Nephron progenitor cell (in vitro differentiated cells): Measurements from ENCODE around the gene WDR70.

Experiments
- DNase-seq: peaks from one replicate; pipeline ENCODE4 v3.0.0; 2021
- H3K27ac Mint-ChIP-seq: 2 replicates; pipeline ENCODE4 v1.8.0; 2021; ENCODE audit warnings: mild to moderate bottlenecking, moderate library complexity, mixed read lengths
- H3K27me3 Mint-ChIP-seq: 2 replicates; pipeline ENCODE4 v1.8.0; 2021; ENCODE audit warnings: mild to moderate bottlenecking, low read depth, mixed read lengths; ENCODE audit not compliant: poor library complexity
- H3K36me3 Mint-ChIP-seq: 2 replicates; pipeline ENCODE4 v1.8.0; 2021; ENCODE audit warnings: low read depth, mixed read lengths
- H3K4me1 Mint-ChIP-seq: 2 replicates; pipeline ENCODE4 v1.8.0; 2021; ENCODE audit warnings: mixed read lengths
- H3K4me3 Mint-ChIP-seq: 2 replicates; pipeline ENCODE4 v1.8.0; 2021; ENCODE audit warnings: mild to moderate bottlenecking, moderate library complexity, mixed read lengths
- H3K9me3 Mint-ChIP-seq: 2 replicates; pipeline ENCODE4 v1.8.0; 2021; ENCODE audit warnings: mild to moderate bottlenecking, moderate library complexity, mixed read lengths
- TF ChIP-seq, protein P1 (sequence below): fragments of 200-600 bp; sonication (generic); IDR thresholded peaks from 2 replicates; pipeline ENCODE4 v1.5.0; 2021; ENCODE audit warnings: antibody characterized with exemption

WDR70 gene

DNA sequence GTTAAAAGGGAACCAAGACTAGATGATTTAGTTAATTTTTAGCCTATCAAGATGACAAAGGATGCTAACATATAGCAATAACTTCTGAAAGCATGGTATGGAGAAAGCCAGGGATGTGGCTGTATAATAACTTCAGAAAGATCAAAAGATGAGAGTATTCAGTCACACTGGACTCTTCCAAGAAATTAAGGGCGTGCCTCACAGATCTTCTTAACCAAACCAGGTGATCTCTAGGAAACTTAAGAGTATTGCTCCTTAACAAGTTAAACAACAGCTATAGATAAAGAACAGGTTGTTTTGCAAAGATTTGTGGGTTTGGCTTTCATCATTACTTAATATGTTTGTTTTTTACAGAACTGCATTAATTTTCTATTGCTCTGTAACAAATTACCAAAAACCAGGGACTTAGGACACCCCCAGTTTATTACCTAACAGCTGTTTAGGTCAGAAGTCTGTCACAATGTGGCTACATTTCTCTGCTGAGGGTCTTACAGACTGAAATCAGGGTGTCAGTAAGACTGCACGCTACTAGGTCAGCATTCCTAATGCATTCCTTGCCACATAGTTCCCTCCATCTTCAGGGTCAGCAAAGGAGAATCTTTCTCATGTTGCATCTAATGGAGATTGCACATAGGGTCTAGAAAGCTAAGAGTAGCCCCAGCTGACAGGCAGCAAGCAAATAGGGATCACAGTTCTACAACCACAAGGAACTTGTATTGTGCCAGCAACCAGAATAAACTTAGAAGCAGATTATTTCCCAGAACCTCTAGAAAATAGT lies 113.8 kb downstream of the WDR70 start:
- Mint-ChIP-seq H3K36me3 (peaks cover 47% of the 10 kb centered on the region), H3K4me1 (no peaks in the 10 kb centered on the region), H3K4me3 (no peak overlapping the region), H3K27me3 (peaks cover 3% of the 10 kb centered on the region), H3K27ac (no peak overlapping the region), H3K9me3 (peaks cover 9% of the 10 kb centered on the region)
- TF ChIP-seq, protein P1, sequence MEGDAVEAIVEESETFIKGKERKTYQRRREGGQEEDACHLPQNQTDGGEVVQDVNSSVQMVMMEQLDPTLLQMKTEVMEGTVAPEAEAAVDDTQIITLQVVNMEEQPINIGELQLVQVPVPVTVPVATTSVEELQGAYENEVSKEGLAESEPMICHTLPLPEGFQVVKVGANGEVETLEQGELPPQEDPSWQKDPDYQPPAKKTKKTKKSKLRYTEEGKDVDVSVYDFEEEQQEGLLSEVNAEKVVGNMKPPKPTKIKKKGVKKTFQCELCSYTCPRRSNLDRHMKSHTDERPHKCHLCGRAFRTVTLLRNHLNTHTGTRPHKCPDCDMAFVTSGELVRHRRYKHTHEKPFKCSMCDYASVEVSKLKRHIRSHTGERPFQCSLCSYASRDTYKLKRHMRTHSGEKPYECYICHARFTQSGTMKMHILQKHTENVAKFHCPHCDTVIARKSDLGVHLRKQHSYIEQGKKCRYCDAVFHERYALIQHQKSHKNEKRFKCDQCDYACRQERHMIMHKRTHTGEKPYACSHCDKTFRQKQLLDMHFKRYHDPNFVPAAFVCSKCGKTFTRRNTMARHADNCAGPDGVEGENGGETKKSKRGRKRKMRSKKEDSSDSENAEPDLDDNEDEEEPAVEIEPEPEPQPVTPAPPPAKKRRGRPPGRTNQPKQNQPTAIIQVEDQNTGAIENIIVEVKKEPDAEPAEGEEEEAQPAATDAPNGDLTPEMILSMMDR, result no peak
- DNase-seq, result no peak

DNA sequence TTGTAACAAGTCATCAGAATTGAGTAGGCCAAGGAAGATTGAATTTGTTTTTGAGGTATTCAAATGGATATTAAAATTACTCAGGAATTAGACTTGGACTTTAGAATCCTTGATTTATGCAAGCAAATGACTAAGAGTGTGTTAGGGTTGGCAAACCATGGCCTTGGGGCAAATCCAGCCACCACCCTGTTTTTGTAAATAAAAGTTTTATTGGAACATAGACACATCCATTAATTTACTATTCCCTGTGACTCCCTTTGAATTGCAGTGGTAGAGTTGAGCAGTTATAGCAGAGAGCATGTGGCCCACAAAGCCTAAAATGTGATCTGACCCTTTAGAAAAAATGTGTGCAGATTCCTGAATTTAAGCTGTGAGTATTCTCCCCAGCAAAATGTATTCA lies 115.6 kb downstream of the WDR70 start:
- Mint-ChIP-seq H3K36me3 (peaks cover 52% of the 10 kb centered on the region), H3K4me1 (no peaks in the 10 kb centered on the region), H3K4me3 (no peak overlapping the region), H3K27me3 (peaks cover 3% of the 10 kb centered on the region), H3K27ac (no peak overlapping the region), H3K9me3 (no peaks in the 10 kb centered on the region)
- DNase-seq, result no peak
- TF ChIP-seq, protein P1, result no peak

GRCh38 chr5:37495210-37495609 lies 116.1 kb downstream of the WDR70 start:
- DNase-seq, result no peak
- no peaks in the 10 kb centered on the region for H3K9me3 Mint-ChIP-seq
- H3K27ac Mint-ChIP-seq, result no peak overlapping the region
- no peaks in the 10 kb centered on the region for H3K4me1 Mint-ChIP-seq
- no peak overlapping the region for H3K4me3 Mint-ChIP-seq
- H3K36me3 Mint-ChIP-seq, result peaks cover 56% of the 10 kb centered on the region
- TF ChIP-seq, protein P1, result no peak
- H3K27me3 Mint-ChIP-seq, result peaks cover 3% of the 10 kb centered on the region

- TF ChIP-seq, protein P1, result no peak
- Mint-ChIP-seq H3K27me3 (peaks cover 3% of the 10 kb centered on the region), H3K9me3 (no peaks in the 10 kb centered on the region), H3K4me3 (no peak overlapping the region), H3K4me1 (no peaks in the 10 kb centered on the region), H3K27ac (no peak overlapping the region), H3K36me3 (peaks cover 60% of the 10 kb centered on the region)
- no peak for DNase-seq
These were observed 116.7 kb downstream of the WDR70 start for GRCh38 chr5:37495668-37496347.

- H3K27ac Mint-ChIP-seq, result no peak overlapping the region
- peaks cover 3% of the 10 kb centered on the region for H3K27me3 Mint-ChIP-seq
- H3K9me3 Mint-ChIP-seq, result peaks cover 4% of the 10 kb centered on the region
- no peaks in the 10 kb centered on the region for H3K4me1 Mint-ChIP-seq
- TF ChIP-seq, protein P1, result no peak
- H3K4me3 Mint-ChIP-seq, result no peak overlapping the region
- no peak for DNase-seq
- peaks cover 72% of the 10 kb centered on the region for H3K36me3 Mint-ChIP-seq
These were observed 117.9 kb downstream of the WDR70 start for GRCh38 chr5:37496902-37497445.
